Measurements from ENCODE around the gene PPP1R3C.

GRCh38 chr10:91626936-91627335 lies 5.9 kb downstream of the PPP1R3C start:
- TF ChIP-seq POLR2A (IDR thresholded peaks at IDR 0.05) (no peak), EP300 (IDR thresholded peaks at IDR 0.05) (no peak)
- TF ChIP-seq, protein P1, sequence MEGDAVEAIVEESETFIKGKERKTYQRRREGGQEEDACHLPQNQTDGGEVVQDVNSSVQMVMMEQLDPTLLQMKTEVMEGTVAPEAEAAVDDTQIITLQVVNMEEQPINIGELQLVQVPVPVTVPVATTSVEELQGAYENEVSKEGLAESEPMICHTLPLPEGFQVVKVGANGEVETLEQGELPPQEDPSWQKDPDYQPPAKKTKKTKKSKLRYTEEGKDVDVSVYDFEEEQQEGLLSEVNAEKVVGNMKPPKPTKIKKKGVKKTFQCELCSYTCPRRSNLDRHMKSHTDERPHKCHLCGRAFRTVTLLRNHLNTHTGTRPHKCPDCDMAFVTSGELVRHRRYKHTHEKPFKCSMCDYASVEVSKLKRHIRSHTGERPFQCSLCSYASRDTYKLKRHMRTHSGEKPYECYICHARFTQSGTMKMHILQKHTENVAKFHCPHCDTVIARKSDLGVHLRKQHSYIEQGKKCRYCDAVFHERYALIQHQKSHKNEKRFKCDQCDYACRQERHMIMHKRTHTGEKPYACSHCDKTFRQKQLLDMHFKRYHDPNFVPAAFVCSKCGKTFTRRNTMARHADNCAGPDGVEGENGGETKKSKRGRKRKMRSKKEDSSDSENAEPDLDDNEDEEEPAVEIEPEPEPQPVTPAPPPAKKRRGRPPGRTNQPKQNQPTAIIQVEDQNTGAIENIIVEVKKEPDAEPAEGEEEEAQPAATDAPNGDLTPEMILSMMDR (IDR thresholded peaks at IDR 0.05), result no peak

Measured in stomach (tissue), 4 donors.